22Rv1 (cell line): ENCODE results near the gene TMC7.
"Not testable (repeated sequence)": the region's sequence is repeated elsewhere in the genome, so short reads cannot be mapped to it uniquely, and the experiment has no call there.

Experiments used
- H3K27ac ChIP-seq: fragments of 450-650 bp; 2 replicates; pipeline ENCODE4 v1.5.1; 2017
- ZFX ChIP-seq: fragments of 450-650 bp; IDR thresholded peaks from 2 replicates; pipeline ENCODE4 v1.6.1; 2017; ENCODE audit warnings: antibody characterized with exemption, borderline replicate concordance
- TF ChIP-seq, protein P1 (sequence below): fragments of 450-650 bp; IDR thresholded peaks from 2 replicates; pipeline ENCODE4 v1.5.1; 2017; ENCODE audit warnings: mild to moderate bottlenecking

Gene TMC7

GRCh38 chr16:18965555-18965954 is 18.2 kb upstream of the TMC7 start:
- H3K27ac ChIP-seq, result no peak overlapping the region
- TF ChIP-seq, protein P1, sequence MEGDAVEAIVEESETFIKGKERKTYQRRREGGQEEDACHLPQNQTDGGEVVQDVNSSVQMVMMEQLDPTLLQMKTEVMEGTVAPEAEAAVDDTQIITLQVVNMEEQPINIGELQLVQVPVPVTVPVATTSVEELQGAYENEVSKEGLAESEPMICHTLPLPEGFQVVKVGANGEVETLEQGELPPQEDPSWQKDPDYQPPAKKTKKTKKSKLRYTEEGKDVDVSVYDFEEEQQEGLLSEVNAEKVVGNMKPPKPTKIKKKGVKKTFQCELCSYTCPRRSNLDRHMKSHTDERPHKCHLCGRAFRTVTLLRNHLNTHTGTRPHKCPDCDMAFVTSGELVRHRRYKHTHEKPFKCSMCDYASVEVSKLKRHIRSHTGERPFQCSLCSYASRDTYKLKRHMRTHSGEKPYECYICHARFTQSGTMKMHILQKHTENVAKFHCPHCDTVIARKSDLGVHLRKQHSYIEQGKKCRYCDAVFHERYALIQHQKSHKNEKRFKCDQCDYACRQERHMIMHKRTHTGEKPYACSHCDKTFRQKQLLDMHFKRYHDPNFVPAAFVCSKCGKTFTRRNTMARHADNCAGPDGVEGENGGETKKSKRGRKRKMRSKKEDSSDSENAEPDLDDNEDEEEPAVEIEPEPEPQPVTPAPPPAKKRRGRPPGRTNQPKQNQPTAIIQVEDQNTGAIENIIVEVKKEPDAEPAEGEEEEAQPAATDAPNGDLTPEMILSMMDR, result no peak
- TF ChIP-seq ZFX, result no peak

- TF ChIP-seq, protein P1, result no peak
- H3K27ac ChIP-seq, result no peak overlapping the region
Measured at GRCh38 chr16:18966791-18967190, 16.9 kb upstream of the TMC7 start.

GRCh38 chr16:18969050-18969854 is 14.5 kb upstream of the TMC7 start:
- no peak overlapping the region for H3K27ac ChIP-seq
- TF ChIP-seq, protein P1, result peak; percentile 97
- no peak for TF ChIP-seq ZFX

- TF ChIP-seq, protein P1, result no peak
- no peak for TF ChIP-seq ZFX
- no peak overlapping the region for H3K27ac ChIP-seq
Measured at GRCh38 chr16:18969855-18970240, 13.9 kb upstream of the TMC7 start.

DNA sequence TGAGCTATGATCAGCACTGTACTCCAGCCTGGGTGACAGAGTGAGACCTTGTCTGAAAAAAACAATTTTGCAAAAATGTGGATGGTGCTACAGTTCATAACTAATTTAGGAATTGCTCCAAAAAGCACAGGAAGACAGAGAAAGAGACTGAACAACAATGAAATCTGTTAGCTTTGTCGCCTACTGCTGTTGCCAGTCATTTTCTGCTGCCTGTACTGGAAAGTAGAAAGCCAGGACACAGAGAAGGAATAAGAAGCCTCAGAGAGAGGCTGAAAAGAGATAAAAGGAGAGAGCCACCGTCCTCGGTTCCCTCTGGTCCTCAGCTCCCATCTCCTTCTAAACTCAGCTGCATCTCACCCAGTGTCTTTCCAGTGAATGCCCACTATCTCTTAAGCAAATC is 8.6 kb upstream of the TMC7 start:
- H3K27ac ChIP-seq, result no peak overlapping the region
- TF ChIP-seq, protein P1, result no peak
- no peak for TF ChIP-seq ZFX

DNA sequence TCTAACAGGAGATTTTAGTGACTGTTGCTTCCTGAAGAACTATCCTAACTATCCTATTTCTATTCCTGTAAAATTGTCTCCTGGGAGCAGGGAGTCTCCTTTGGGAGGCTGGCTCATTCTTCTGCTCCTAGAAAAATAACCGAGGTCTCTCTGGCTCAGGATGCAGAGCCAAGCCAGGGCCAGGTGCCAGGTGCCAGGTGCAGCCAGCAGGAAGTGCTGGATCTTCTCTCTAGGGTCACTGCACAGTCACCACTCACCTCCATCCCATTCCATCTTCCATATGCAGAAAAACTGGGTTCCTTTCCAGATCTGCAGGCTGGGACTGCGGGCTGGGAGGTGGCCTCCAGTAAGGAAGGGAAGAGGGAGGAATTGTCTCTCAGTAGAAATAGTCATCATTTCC is 3.8 kb upstream of the TMC7 start:
- no peak overlapping the region for H3K27ac ChIP-seq
- no peak for TF ChIP-seq ZFX
- TF ChIP-seq, protein P1, result no peak

- no peak for TF ChIP-seq ZFX
- TF ChIP-seq, protein P1, result no peak
- H3K27ac ChIP-seq, result peak overlapping the region; percentile 54
Measured at GRCh38 chr16:18984435-18985005, 786 bp downstream of the TMC7 start.

- H3K27ac ChIP-seq, result not testable (repeated sequence)
Measured at GRCh38 chr16:18985256-18985655, 1.5 kb downstream of the TMC7 start.

GRCh38 chr16:18991731-18992130 is 8.0 kb downstream of the TMC7 start:
- H3K27ac ChIP-seq, result not testable (repeated sequence)

DNA sequence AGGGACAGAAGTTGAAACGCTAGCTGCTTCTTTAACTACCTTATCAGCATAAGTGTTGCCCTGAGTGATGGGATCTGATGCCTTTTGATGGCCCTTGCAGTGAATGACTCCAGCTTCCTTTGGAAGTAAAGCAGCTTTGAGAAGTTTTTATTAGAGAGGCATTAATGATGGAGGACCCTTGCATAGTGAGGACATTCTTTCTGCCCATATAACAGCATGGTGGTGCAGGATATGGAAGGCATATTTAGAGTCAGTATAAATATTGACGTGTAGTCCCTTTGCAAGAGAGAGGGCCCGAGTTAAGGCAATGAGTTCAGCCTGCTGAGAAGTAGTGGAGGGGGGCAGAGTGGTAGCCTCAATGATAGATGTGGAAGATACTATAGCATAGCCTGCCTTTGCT is 9.8 kb downstream of the TMC7 start:
- not testable (repeated sequence) for H3K27ac ChIP-seq

DNA sequence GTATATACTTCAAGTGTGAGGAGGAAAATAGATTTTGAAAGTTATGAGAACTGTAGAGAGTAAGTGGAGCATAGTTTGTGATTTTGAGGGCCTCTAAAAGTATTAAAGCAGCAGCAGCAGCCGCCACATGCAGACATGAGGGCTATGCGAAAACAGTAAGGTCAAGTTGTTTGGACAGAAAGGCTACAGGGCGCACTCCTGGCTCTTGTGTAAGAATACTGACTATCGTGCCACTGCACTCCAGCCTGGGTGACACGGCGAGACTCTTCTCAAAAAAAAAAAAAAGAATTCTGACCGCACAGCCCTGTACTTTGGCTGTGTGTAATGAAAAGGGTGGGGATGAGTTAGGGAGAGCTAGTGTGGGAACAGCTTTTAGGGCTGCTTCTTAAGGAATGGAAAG is 10.4 kb downstream of the TMC7 start:
- H3K27ac ChIP-seq, result not testable (repeated sequence)
